Muscle of leg (tissue), 11 donors: ENCODE measurements around the gene GCSH. TPM values are rescaled to one million over a fixed set of nuclear protein-coding genes. Genes with fewer than 3 reads are reported as not detected.

Experiments used
- DNase-seq: peaks from one replicate; pipeline ENCODE4 v3.0.0; 2013
- H3K27ac ChIP-seq: one replicate; pipeline ENCODE4 v1.5.1; 2013; ENCODE audit warnings: mild to moderate bottlenecking, low read length, control low read depth
- H3K27me3 ChIP-seq: one replicate; pipeline ENCODE4 v1.6.1; 2013; ENCODE audit warnings: low read length; ENCODE audit not compliant: control insufficient read depth, insufficient read depth
- H3K36me3 ChIP-seq: one replicate; pipeline ENCODE4 v1.6.1; 2013; ENCODE audit warnings: low read length; ENCODE audit not compliant: control insufficient read depth, insufficient read depth
- H3K4me1 ChIP-seq: one replicate; pipeline ENCODE4 v1.6.1; 2013; ENCODE audit warnings: low read length; ENCODE audit not compliant: control insufficient read depth, insufficient read depth
- H3K4me3 ChIP-seq: one replicate; pipeline ENCODE4 v1.5.1; 2013; ENCODE audit warnings: low read length, control low read depth
- H3K9me3 ChIP-seq: replicated peaks from 2 replicates; pipeline ENCODE4 v1.6.1; 2013; ENCODE audit warnings: low read depth, low read length; ENCODE audit not compliant: control insufficient read depth
- WGBS: methylation state at CpG from one replicate; pipeline ENCODE4 v1.1.5; 2013; ENCODE audit warnings: missing lambda C conversion rate; ENCODE audit not compliant: insufficient coverage; 5-methylcytosine and 5-hydroxymethylcytosine counted together
- polyA plus RNA-seq, 8 donors: library from polyadenylated mRNA; unstranded; fragments of 120-200 nt; gene quantifications; one replicate each; pipeline versions ENCODE4 v1.2.1 to v1.2.3, GENCODE V29; 2013; ENCODE audit warnings: inconsistent platforms in 1 of 8, low replicate concordance in 1 of 8; ENCODE audit not compliant: insufficient read length in 8 of 8, insufficient read depth in 1 of 8
- total RNA-seq: library from RNA; stranded (reverse); fragments of 120-200 nt; gene quantifications from one replicate; pipeline ENCODE4 v1.2.4, GENCODE V29; 2013

The GCSH gene
- total and polyA plus RNA-seq, 9 donors = 29.8 to 65.9 (median 56.1) TPM

- DNase-seq = no peak
- WGBS = 63% methylated on average over 12 of the region's 14 CpGs
- Histone ChIP-seq H3K27me3 (no peaks in the 10 kb centered on the region), H3K9me3 (no peaks in the 10 kb centered on the region), H3K36me3 (no peaks in the 10 kb centered on the region), H3K4me1 (no peaks in the 10 kb centered on the region), H3K4me3 (no peak overlapping the region), H3K27ac (no peak overlapping the region)
These were observed 35.5 kb downstream of the GCSH start for GRCh38 chr16:81060576-81061306.

- Histone ChIP-seq H3K4me3 (no peak overlapping the region), H3K9me3 (peaks cover 3% of the 10 kb centered on the region), H3K27me3 (no peaks in the 10 kb centered on the region), H3K4me1 (no peaks in the 10 kb centered on the region), H3K36me3 (no peaks in the 10 kb centered on the region), H3K27ac (no peak overlapping the region)
- DNase-seq = no peak
- WGBS = 50% methylated on average over 2 of the region's 11 CpGs
These were observed 42.4 kb downstream of the GCSH start for GRCh38 chr16:81053761-81054160.

GRCh38 chr16:81042821-81043220 lies 53.4 kb downstream of the GCSH start:
- Histone ChIP-seq H3K27ac (no peak overlapping the region), H3K9me3 (no peaks in the 10 kb centered on the region), H3K4me1 (no peaks in the 10 kb centered on the region), H3K27me3 (no peaks in the 10 kb centered on the region), H3K36me3 (peaks cover 52% of the 10 kb centered on the region), H3K4me3 (no peak overlapping the region)
- no CpG with 5 or more reads among the region's 2 CpGs for WGBS
- no peak for DNase-seq

GRCh38 chr16:81041696-81042095 lies 54.5 kb downstream of the GCSH start:
- no peak for DNase-seq
- Histone ChIP-seq H3K27ac (no peak overlapping the region), H3K4me1 (peaks cover 8% of the 10 kb centered on the region), H3K9me3 (no peaks in the 10 kb centered on the region), H3K36me3 (peaks cover 52% of the 10 kb centered on the region), H3K4me3 (no peak overlapping the region), H3K27me3 (no peaks in the 10 kb centered on the region)
- WGBS = 92% methylated on average over 3 of the region's 4 CpGs

- peaks cover 52% of the 10 kb centered on the region for H3K36me3 ChIP-seq
- no peak for DNase-seq
These were observed 55.4 kb downstream of the GCSH start for GRCh38 chr16:81040842-81041241.

GRCh38 chr16:81040131-81040530 lies 56.1 kb downstream of the GCSH start:
- Histone ChIP-seq H3K27ac (no peak overlapping the region), H3K27me3 (no peaks in the 10 kb centered on the region), H3K9me3 (no peaks in the 10 kb centered on the region), H3K4me1 (peaks cover 16% of the 10 kb centered on the region), H3K36me3 (peaks cover 45% of the 10 kb centered on the region), H3K4me3 (no peak overlapping the region)
- no CpG with 5 or more reads among the region's 2 CpGs for WGBS
- no peak for DNase-seq

More at GRCh38 chr16:81040842-81041241, 55.4 kb downstream of the GCSH start:
- no peaks in the 10 kb centered on the region for H3K27me3 ChIP-seq
- no peaks in the 10 kb centered on the region for H3K9me3 ChIP-seq
- H3K27ac ChIP-seq = no peak overlapping the region
- no peak overlapping the region for H3K4me3 ChIP-seq
- peaks cover 12% of the 10 kb centered on the region for H3K4me1 ChIP-seq
- 92% methylated on average over 3 of the region's 5 CpGs for WGBS

GRCh38 chr16:81036751-81037350 lies 59.3 kb downstream of the GCSH start:
- DNase-seq = peak; percentile 60
- Histone ChIP-seq H3K27me3 (no peaks in the 10 kb centered on the region), H3K36me3 (peaks cover 19% of the 10 kb centered on the region), H3K4me1 (peaks cover 16% of the 10 kb centered on the region), H3K27ac (peak overlapping the region; percentile 84), H3K9me3 (peaks cover 4% of the 10 kb centered on the region), H3K4me3 (peak overlapping the region; percentile 60)
- WGBS = 17% methylated on average over 4 of the region's 10 CpGs

GRCh38 chr16:81035975-81036750 lies 60.0 kb downstream of the GCSH start:
- Histone ChIP-seq H3K27ac (peak overlapping the region; percentile 84), H3K27me3 (no peaks in the 10 kb centered on the region), H3K36me3 (peaks cover 12% of the 10 kb centered on the region), H3K9me3 (peaks cover 4% of the 10 kb centered on the region), H3K4me3 (peak overlapping the region; percentile 60), H3K4me1 (peaks cover 16% of the 10 kb centered on the region)
- under 1% methylated on average over 66 of the region's 80 CpGs for WGBS
- DNase-seq = peak; percentile 34

- Histone ChIP-seq H3K9me3 (peaks cover 4% of the 10 kb centered on the region), H3K4me3 (peak within 1 kb of the TSS; percentile 60), H3K27me3 (no peaks in the 10 kb centered on the region), H3K4me1 (peaks cover 16% of the 10 kb centered on the region), H3K36me3 (peaks cover 9% of the 10 kb centered on the region), H3K27ac (peak within 1 kb of the TSS; percentile 84)
- DNase-seq = peak; percentile 94
- WGBS = under 1% methylated on average over 50 of the region's 54 CpGs
These were observed 60.7 kb downstream of the GCSH start, which contains the start of gene ATMIN for GRCh38 chr16:81035398-81035974. ATMIN (plus strand) TSS chr16:81035842; CDS start chr16:81035871, 29 bp downstream.
